Stomach (tissue), 4 donors: Measurements from ENCODE around the gene ZRSR2.

Experiments
- CTCF ChIP-seq, 7 experiments: fragments of 450-650 bp in 4 of 7; fragments of 200-600 bp in 3 of 7; sonication (generic) in 3 of 7; IDR thresholded peaks; one replicate each; pipeline ENCODE4 v1.5.1; 2016 to 2019; ENCODE audit warnings: antibody characterized with exemption in 7 of 7, control low read depth in 2 of 7, mild to moderate bottlenecking in 1 of 7
- EP300 ChIP-seq: sonication (generic); formaldehyde crosslinking; IDR thresholded peaks from one replicate; pipeline ENCODE4 v1.6.1; 2017; ENCODE audit warnings: antibody characterized with exemption
- POLR2A ChIP-seq, 4 donors: fragments of 450-650 bp; IDR thresholded peaks; one replicate each; pipeline ENCODE4 v1.6.1; 2016; ENCODE audit warnings: antibody characterized with exemption in 4 of 4, control low read depth in 2 of 4, mild to moderate bottlenecking in 1 of 4, moderate library complexity in 1 of 4
- POLR2AphosphoS5 ChIP-seq, 3 donors: sonication (generic); formaldehyde crosslinking; IDR thresholded peaks; one replicate each; pipeline ENCODE4 v1.6.1; 2016; ENCODE audit warnings: antibody characterized with exemption in 3 of 3

DNA sequence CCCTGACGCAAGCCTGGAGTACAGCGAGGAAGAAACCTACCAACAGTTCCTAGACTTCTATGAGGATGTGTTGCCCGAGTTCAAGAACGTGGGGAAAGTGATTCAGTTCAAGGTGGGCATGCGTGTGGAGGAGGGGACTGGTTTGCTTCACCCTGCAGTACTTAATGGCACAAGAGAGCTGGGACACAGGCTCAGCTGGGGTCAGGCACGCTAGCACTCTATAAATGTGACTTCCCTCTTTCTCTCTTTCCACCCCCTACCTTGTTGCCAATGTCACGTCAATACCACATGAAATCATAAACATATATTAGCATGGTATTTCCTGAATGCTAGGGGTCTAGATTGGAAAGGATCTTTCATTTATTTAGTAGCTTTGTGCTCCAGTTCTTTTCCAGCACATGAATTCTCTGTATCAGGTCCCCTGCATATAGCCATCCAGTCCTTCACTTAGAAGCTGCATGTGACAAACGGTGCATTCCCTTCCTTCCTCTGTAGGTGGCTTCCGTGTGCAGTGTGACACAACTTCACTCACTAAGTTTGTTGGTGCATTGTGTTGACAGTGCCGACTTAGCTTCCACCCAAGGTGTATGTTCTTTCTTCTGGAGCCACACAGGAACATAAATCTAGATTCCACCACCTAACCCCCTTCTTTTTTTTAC is 25.6 kb downstream of the ZRSR2 start:
- no peak for TF ChIP-seq POLR2AphosphoS5 (IDR thresholded peaks at IDR 0.05)
- peak in 1 of 7 experiments; percentile 14 for TF ChIP-seq CTCF (IDR thresholded peaks at IDR 0.05)
- TF ChIP-seq EP300 = no peak
- no peak for TF ChIP-seq POLR2A (IDR thresholded peaks at IDR 0.05)
